Loucy (cell line): ENCODE measurements around the gene TPCN2.

Source experiments
- H2AFZ ChIP-seq: fragments of 200-600 bp; sonication (generic); 2 replicates; pipeline ENCODE4 v1.6.0; 2016; ENCODE audit warnings: antibody characterized with exemption, mild to moderate bottlenecking, low read length, moderate library complexity
- H3F3A ChIP-seq: fragments of 200-600 bp; 2 replicates; pipeline ENCODE4 v1.6.0; 2016; ENCODE audit warnings: antibody characterized with exemption, low read depth, mild to moderate bottlenecking
- H3K27me3 ChIP-seq: fragments of 200-600 bp; sonication (generic); 2 replicates; pipeline ENCODE4 v1.6.1; 2014; ENCODE audit warnings: low read length, mild to moderate bottlenecking; ENCODE audit not compliant: insufficient read depth, poor library complexity, severe bottlenecking
- H3K36me3 ChIP-seq: fragments of 200-600 bp; sonication (generic); 2 replicates; pipeline ENCODE4 v1.6.1; 2016; ENCODE audit warnings: low read length; ENCODE audit not compliant: insufficient read depth
- H3K4me1 ChIP-seq: fragments of 200-600 bp; sonication (generic); 2 replicates; pipeline ENCODE4 v1.5.1; 2014; ENCODE audit warnings: low read length, mild to moderate bottlenecking; ENCODE audit not compliant: insufficient read depth, poor library complexity, severe bottlenecking
- H3K4me2 ChIP-seq: fragments of 200-600 bp; sonication (generic); 2 replicates; pipeline ENCODE4 v1.6.0; 2014; ENCODE audit warnings: antibody characterized with exemption, low read length, low read depth, mild to moderate bottlenecking; ENCODE audit not compliant: poor library complexity, severe bottlenecking
- H3K4me3 ChIP-seq: fragments of 200-600 bp; sonication (generic); 2 replicates; pipeline ENCODE4 v1.5.1; 2014; ENCODE audit warnings: low read length, mild to moderate bottlenecking, mixed read lengths; ENCODE audit not compliant: poor library complexity, severe bottlenecking
- H3K79me2 ChIP-seq: fragments of 200-600 bp; sonication (generic); 2 replicates; pipeline ENCODE4 v1.6.1; 2014; ENCODE audit warnings: low read length; ENCODE audit not compliant: insufficient read depth
- H3K9ac ChIP-seq: fragments of 200-600 bp; sonication (generic); 2 replicates; pipeline ENCODE4 v1.6.0; 2014; ENCODE audit warnings: mild to moderate bottlenecking, low read depth, low read length, moderate library complexity; ENCODE audit not compliant: poor library complexity, severe bottlenecking
- H3K9me2 ChIP-seq: fragments of 200-600 bp; sonication (generic); replicated peaks from 2 replicates; pipeline ENCODE4 v1.6.1; 2016; ENCODE audit warnings: low read depth, low read length, mixed read lengths
- H3K9me3 ChIP-seq: fragments of 200-600 bp; sonication (generic); 2 replicates; pipeline ENCODE4 v1.6.1; 2014; ENCODE audit warnings: mild to moderate bottlenecking, antibody characterized with exemption, low read length, low read depth; ENCODE audit not compliant: insufficient read depth
- H4K20me1 ChIP-seq: fragments of 200-600 bp; sonication (generic); 2 replicates; pipeline ENCODE4 v1.6.0; 2014; ENCODE audit warnings: antibody characterized with exemption, low read length, mild to moderate bottlenecking; ENCODE audit not compliant: insufficient read depth, poor library complexity, severe bottlenecking
- EZH2phosphoT487 ChIP-seq: fragments of 200-600 bp; IDR thresholded peaks from 2 replicates; pipeline ENCODE4 v1.6.1; 2018; ENCODE audit warnings: antibody characterized with exemption, mild to moderate bottlenecking, moderate library complexity, borderline replicate concordance
- TF ChIP-seq, protein P1 (sequence below): fragments of 200-600 bp; sonication (generic); conservative IDR thresholded peaks from 2 replicates; pipeline ENCODE4 v1.5.1; 2014; ENCODE audit warnings: mild to moderate bottlenecking, antibody characterized with exemption, low read length

TPCN2 gene

GRCh38 chr11:69087133-69087524, 38.4 kb downstream of the TPCN2 start:
- no peaks in the 10 kb centered on the region for H3F3A ChIP-seq
- H3K36me3 ChIP-seq, result peaks cover 33% of the 10 kb centered on the region; the same call in 1 of the 2 replicates
- no peaks in the 10 kb centered on the region for H3K9me2 ChIP-seq
- no peaks in the 10 kb centered on the region for H3K9me3 ChIP-seq
- H3K27me3 ChIP-seq, result no peaks in the 10 kb centered on the region
- no peaks in the 10 kb centered on the region for H4K20me1 ChIP-seq
- H2AFZ ChIP-seq, result no peak overlapping the region
- no peak overlapping the region for H3K4me2 ChIP-seq
- no peaks in the 10 kb centered on the region for H3K79me2 ChIP-seq
- H3K9ac ChIP-seq, result no peak overlapping the region
- H3K4me3 ChIP-seq, result no peak overlapping the region
- no peaks in the 10 kb centered on the region for H3K4me1 ChIP-seq
- TF ChIP-seq EZH2phosphoT487, result no peak
- TF ChIP-seq, protein P1, sequence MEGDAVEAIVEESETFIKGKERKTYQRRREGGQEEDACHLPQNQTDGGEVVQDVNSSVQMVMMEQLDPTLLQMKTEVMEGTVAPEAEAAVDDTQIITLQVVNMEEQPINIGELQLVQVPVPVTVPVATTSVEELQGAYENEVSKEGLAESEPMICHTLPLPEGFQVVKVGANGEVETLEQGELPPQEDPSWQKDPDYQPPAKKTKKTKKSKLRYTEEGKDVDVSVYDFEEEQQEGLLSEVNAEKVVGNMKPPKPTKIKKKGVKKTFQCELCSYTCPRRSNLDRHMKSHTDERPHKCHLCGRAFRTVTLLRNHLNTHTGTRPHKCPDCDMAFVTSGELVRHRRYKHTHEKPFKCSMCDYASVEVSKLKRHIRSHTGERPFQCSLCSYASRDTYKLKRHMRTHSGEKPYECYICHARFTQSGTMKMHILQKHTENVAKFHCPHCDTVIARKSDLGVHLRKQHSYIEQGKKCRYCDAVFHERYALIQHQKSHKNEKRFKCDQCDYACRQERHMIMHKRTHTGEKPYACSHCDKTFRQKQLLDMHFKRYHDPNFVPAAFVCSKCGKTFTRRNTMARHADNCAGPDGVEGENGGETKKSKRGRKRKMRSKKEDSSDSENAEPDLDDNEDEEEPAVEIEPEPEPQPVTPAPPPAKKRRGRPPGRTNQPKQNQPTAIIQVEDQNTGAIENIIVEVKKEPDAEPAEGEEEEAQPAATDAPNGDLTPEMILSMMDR, result no peak

GRCh38 chr11:69087811-69088210, 39.1 kb downstream of the TPCN2 start:
- no peak overlapping the region for H3K4me3 ChIP-seq
- no peak overlapping the region for H3K9ac ChIP-seq
- no peak overlapping the region for H3K4me2 ChIP-seq
- TF ChIP-seq, protein P1, result no peak
- H3K79me2 ChIP-seq, result no peaks in the 10 kb centered on the region
- no peaks in the 10 kb centered on the region for H3K27me3 ChIP-seq
- peaks cover 31% of the 10 kb centered on the region; the same call in 1 of the 2 replicates for H3K36me3 ChIP-seq
- H2AFZ ChIP-seq, result no peak overlapping the region
- no peaks in the 10 kb centered on the region for H3K9me3 ChIP-seq
- H3K9me2 ChIP-seq, result no peaks in the 10 kb centered on the region
- no peaks in the 10 kb centered on the region for H4K20me1 ChIP-seq
- H3F3A ChIP-seq, result no peaks in the 10 kb centered on the region
- H3K4me1 ChIP-seq, result no peaks in the 10 kb centered on the region

DNA sequence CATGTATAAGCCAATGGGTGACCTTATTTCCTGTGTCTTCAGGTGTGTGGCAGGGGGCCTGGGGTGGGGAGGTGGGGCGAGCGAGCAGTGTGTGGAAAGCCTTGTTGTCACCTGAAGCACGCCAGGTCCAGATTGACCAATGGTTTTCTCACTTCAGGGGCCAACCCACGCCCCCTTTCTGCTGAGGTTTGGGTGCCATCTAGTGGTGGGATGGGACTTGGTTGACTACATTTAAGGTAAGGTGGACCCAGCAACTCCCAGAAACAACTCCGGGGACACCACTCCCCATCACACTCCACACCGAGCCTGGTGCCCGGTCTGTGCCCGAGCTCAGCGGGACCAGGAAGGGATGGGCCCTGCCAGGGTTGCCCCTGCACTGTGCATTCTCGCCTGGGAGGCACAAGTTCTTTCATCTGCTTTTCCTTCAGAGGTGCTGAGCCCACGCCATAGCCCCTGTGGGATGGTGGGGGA, 40.0 kb downstream of the TPCN2 start:
- no peak overlapping the region for H2AFZ ChIP-seq
- no peaks in the 10 kb centered on the region for H3K9me3 ChIP-seq
- TF ChIP-seq, protein P1, result peak; percentile 82
- TF ChIP-seq EZH2phosphoT487, result no peak
- no peaks in the 10 kb centered on the region for H3K27me3 ChIP-seq
- H3K9me2 ChIP-seq, result no peaks in the 10 kb centered on the region
- no peak overlapping the region for H3K9ac ChIP-seq
- H3K36me3 ChIP-seq, result peaks cover 25% of the 10 kb centered on the region; the same call in 1 of the 2 replicates
- no peak overlapping the region for H3K4me3 ChIP-seq
- no peaks in the 10 kb centered on the region for H3K79me2 ChIP-seq
- no peaks in the 10 kb centered on the region for H3F3A ChIP-seq
- H3K4me2 ChIP-seq, result no peak overlapping the region
- H4K20me1 ChIP-seq, result no peaks in the 10 kb centered on the region
- H3K4me1 ChIP-seq, result no peaks in the 10 kb centered on the region
